GM23248 (cell line): Measurements from ENCODE around the gene ARL14EP.

ENCODE experiments used
- EZH2 ChIP-seq: fragments of 200-600 bp; sonication (generic); IDR thresholded peaks from 2 replicates; pipeline ENCODE4 v1.6.1; 2018; ENCODE audit warnings: antibody characterized with exemption, mild to moderate bottlenecking; ENCODE audit not compliant: insufficient read depth, poor library complexity, severe bottlenecking
- EZH2phosphoT487 ChIP-seq: fragments of 200-600 bp; sonication (generic); IDR thresholded peaks from 2 replicates; pipeline ENCODE4 v1.6.1; 2018; ENCODE audit warnings: antibody characterized with exemption, moderate library complexity, mild to moderate bottlenecking, low read depth; ENCODE audit not compliant: insufficient read depth

GRCh38 chr11:30377347-30377746, 54.4 kb downstream of the ARL14EP start:
- TF ChIP-seq EZH2 (no peak), EZH2phosphoT487 (no peak)
